ENCODE data around the gene AATF. TPM values are rescaled to one million over a fixed set of nuclear protein-coding genes. Genes with fewer than 3 reads are reported as not detected.

Gene AATF
- total RNA-seq, 1 donor from 2014 or later: 31.3 TPM

GRCh38 chr17:37045351-37045922 lies 96.7 kb downstream of the AATF start:
- Mint-ChIP-seq H3K27me3 (ENCODE audit: low read depth) (peaks cover 8% of the 10 kb centered on the region), H3K9me3 (no peaks in the 10 kb centered on the region), H3K4me1 (peaks cover 10% of the 10 kb centered on the region), H3K36me3 (peaks cover 9% of the 10 kb centered on the region), H3K27ac (no peak overlapping the region), H3K4me3 (no peak overlapping the region)
- TF ChIP-seq, protein P1, sequence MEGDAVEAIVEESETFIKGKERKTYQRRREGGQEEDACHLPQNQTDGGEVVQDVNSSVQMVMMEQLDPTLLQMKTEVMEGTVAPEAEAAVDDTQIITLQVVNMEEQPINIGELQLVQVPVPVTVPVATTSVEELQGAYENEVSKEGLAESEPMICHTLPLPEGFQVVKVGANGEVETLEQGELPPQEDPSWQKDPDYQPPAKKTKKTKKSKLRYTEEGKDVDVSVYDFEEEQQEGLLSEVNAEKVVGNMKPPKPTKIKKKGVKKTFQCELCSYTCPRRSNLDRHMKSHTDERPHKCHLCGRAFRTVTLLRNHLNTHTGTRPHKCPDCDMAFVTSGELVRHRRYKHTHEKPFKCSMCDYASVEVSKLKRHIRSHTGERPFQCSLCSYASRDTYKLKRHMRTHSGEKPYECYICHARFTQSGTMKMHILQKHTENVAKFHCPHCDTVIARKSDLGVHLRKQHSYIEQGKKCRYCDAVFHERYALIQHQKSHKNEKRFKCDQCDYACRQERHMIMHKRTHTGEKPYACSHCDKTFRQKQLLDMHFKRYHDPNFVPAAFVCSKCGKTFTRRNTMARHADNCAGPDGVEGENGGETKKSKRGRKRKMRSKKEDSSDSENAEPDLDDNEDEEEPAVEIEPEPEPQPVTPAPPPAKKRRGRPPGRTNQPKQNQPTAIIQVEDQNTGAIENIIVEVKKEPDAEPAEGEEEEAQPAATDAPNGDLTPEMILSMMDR (IDR thresholded peaks at IDR 0.05; ENCODE audit: unreplicated experiment): no peak
- no peak for DNase-seq (ENCODE audit: low spot score in 2 of 2, unreplicated experiment in 2 of 2)

DNA sequence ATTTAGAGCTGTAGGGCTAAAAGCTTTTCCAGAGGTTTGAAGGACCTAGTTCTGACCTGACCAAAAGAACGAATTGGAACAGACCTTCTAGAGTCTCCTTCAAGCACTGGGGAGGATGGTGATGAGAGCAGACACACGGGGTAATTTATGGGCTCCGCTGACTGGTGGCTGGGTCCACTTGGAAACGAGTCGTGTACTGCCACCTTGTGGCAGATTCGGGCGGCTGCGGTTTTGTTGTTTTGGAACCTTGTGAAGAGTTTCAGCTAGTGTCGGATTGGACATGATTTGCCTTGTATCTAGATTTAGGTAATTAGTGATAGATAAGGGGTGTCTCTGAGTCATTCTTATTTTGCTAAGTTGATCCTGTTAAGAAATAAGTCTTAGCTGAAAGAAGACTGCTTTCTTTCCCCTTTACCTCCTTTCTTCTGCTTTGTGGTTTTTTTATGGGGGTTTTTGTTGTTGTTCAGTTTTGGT lies 98.9 kb downstream of the AATF start:
- peak; percentile 62 to 83 for DNase-seq (ENCODE audit: low spot score in 2 of 2, unreplicated experiment in 2 of 2)
- Mint-ChIP-seq H3K36me3 (peaks cover 9% of the 10 kb centered on the region), H3K27me3 (ENCODE audit: low read depth) (peaks cover 8% of the 10 kb centered on the region), H3K4me1 (peaks cover 10% of the 10 kb centered on the region), H3K27ac (no peak overlapping the region), H3K9me3 (no peaks in the 10 kb centered on the region), H3K4me3 (no peak overlapping the region)
- TF ChIP-seq, protein P1 (IDR thresholded peaks at IDR 0.05; ENCODE audit: unreplicated experiment): peak; percentile 91

- H3K36me3 Mint-ChIP-seq: peaks cover 5% of the 10 kb centered on the region
- H3K27ac Mint-ChIP-seq: no peak overlapping the region
- no peak for DNase-seq (ENCODE audit: low spot score in 2 of 2, unreplicated experiment in 2 of 2)
- TF ChIP-seq, protein P1 (IDR thresholded peaks at IDR 0.05; ENCODE audit: unreplicated experiment): no peak
- H3K4me1 Mint-ChIP-seq: peaks cover 10% of the 10 kb centered on the region
- H3K9me3 Mint-ChIP-seq: no peaks in the 10 kb centered on the region
- H3K27me3 Mint-ChIP-seq (ENCODE audit: low read depth): peaks cover 4% of the 10 kb centered on the region
- no peak overlapping the region for H3K4me3 Mint-ChIP-seq
Observed at GRCh38 chr17:37048811-37049210, 100.1 kb downstream of the AATF start.

- Mint-ChIP-seq H3K4me1 (peaks cover 5% of the 10 kb centered on the region), H3K9me3 (no peaks in the 10 kb centered on the region), H3K36me3 (peaks cover 1% of the 10 kb centered on the region), H3K4me3 (no peak overlapping the region), H3K27me3 (ENCODE audit: low read depth) (no peaks in the 10 kb centered on the region), H3K27ac (no peak overlapping the region)
- DNase-seq (ENCODE audit: low spot score in 2 of 2, unreplicated experiment in 2 of 2): no peak
- TF ChIP-seq, protein P1 (IDR thresholded peaks at IDR 0.05; ENCODE audit: unreplicated experiment): no peak
Observed at GRCh38 chr17:37050920-37051319, 102.2 kb downstream of the AATF start.

GRCh38 chr17:37051381-37051780 lies 102.6 kb downstream of the AATF start:
- peaks cover 5% of the 10 kb centered on the region for H3K4me1 Mint-ChIP-seq
- H3K27ac Mint-ChIP-seq: no peak overlapping the region
- H3K9me3 Mint-ChIP-seq: no peaks in the 10 kb centered on the region
- H3K36me3 Mint-ChIP-seq: peaks cover 1% of the 10 kb centered on the region
- no peak overlapping the region for H3K4me3 Mint-ChIP-seq
- H3K27me3 Mint-ChIP-seq (ENCODE audit: low read depth): no peaks in the 10 kb centered on the region
- no peak for DNase-seq (ENCODE audit: low spot score in 2 of 2, unreplicated experiment in 2 of 2)
- TF ChIP-seq, protein P1 (IDR thresholded peaks at IDR 0.05; ENCODE audit: unreplicated experiment): no peak

Measured in mesothelial cell of epicardium (in vitro differentiated cells).